Measurements from ENCODE around the gene CMSS1.

CMSS1 gene

DNA sequence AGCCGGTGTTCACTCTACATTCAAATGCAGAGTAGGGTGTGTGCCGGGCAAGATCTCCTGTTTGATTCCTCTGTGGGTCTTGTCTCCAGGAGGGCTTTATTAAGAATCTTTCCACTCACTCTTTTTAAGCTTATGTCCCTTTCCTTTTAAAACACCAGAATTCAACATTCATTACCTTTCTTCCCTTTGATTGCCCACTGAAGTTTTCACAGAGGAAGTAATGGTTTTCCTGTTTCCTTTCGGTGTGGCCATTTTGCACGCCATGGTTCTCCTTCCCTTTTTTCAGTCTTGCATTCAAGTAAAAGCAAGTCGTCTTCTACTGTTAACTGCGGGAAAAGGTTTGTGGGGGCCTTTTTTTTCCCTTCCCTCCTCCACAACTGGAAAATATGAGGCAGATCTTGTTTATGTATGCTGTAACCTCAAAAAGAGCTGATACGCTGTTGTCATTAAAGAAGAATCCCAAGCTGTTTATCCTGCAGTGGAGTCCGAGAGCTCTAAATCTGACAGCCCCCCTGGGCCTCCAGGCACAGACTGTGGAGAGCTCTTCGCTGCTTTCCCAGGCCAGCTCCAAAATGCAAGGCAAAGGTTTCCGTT, 256.1 kb downstream of the CMSS1 start:
- TF ChIP-seq FOXP2 (optimal IDR thresholded peaks at IDR 0.05; ENCODE audit: borderline replicate concordance, extremely low read depth, extremely low read length, insufficient read depth) (no peak), POLR2AphosphoS5 (IDR thresholded peaks at IDR 0.05; ENCODE audit: low read depth, low read length) (no peak)

- TF ChIP-seq SIN3A (IDR thresholded peaks at IDR 0.05; ENCODE audit: borderline replicate concordance, insufficient read depth, low read length) = no peak
- TF ChIP-seq POLR2AphosphoS5 (IDR thresholded peaks at IDR 0.05; ENCODE audit: low read depth, low read length) = no peak
- no peak for TF ChIP-seq TAF1 (IDR thresholded peaks at IDR 0.05; ENCODE audit: borderline replicate concordance, insufficient read depth, low read length)
- no peak for TF ChIP-seq REST (IDR thresholded peaks at IDR 0.05; ENCODE audit: insufficient read depth in 1 of 2, low read depth in 2 of 2, low read length in 2 of 2)
- no peak for TF ChIP-seq FOXP2 (optimal IDR thresholded peaks at IDR 0.05; ENCODE audit: borderline replicate concordance, extremely low read depth, extremely low read length, insufficient read depth)
These were observed 257.5 kb downstream of the CMSS1 start for GRCh38 chr3:100075196-100075595.

DNA sequence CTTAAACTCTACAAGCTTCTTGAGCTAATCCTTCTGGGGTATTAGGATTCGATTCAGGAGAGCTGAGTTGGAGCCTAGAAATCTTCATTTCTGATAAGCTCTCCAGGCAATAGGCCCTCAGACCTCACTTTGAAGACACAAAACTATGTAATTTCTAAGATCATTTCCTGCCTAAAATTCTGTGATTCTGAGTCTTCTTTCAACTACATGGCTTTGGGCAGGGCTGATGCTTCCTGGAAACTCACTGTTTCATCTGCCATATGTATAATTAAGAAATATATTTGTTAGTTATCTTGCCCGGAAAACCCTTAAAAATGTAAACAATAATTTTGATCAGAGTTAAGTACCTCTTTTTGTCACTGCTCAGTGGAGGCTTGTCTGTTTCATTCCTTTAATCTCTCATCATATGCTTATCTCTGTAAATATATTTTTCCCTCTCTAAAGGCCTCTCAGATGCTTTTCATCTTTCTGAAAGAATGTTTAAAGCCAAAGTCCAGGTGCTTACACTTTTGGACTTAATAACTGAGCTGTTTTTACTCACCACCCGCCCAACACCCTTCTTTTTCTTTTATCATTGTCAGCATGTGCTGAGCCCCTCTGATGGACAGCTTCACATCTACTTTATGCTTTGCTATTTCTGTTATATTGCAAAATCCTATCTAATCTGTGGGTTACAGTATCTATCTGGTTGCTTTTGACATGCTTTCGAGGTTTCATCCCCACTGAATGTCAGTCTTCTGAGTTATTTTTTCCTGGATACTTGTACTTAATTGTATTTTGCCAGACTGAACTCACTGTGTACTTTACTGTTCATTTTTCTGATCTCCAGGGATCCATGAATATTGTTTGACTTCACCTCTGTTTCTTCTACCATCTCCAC, 258.4 kb downstream of the CMSS1 start:
- TF ChIP-seq POLR2AphosphoS5 (IDR thresholded peaks at IDR 0.05; ENCODE audit: low read depth, low read length) (no peak), TAF1 (IDR thresholded peaks at IDR 0.05; ENCODE audit: borderline replicate concordance, insufficient read depth, low read length) (no peak), SIN3A (IDR thresholded peaks at IDR 0.05; ENCODE audit: borderline replicate concordance, insufficient read depth, low read length) (no peak), FOXP2 (optimal IDR thresholded peaks at IDR 0.05; ENCODE audit: borderline replicate concordance, extremely low read depth, extremely low read length, insufficient read depth) (no peak), REST (IDR thresholded peaks at IDR 0.05; ENCODE audit: insufficient read depth in 1 of 2, low read depth in 2 of 2, low read length in 2 of 2) (no peak)

DNA sequence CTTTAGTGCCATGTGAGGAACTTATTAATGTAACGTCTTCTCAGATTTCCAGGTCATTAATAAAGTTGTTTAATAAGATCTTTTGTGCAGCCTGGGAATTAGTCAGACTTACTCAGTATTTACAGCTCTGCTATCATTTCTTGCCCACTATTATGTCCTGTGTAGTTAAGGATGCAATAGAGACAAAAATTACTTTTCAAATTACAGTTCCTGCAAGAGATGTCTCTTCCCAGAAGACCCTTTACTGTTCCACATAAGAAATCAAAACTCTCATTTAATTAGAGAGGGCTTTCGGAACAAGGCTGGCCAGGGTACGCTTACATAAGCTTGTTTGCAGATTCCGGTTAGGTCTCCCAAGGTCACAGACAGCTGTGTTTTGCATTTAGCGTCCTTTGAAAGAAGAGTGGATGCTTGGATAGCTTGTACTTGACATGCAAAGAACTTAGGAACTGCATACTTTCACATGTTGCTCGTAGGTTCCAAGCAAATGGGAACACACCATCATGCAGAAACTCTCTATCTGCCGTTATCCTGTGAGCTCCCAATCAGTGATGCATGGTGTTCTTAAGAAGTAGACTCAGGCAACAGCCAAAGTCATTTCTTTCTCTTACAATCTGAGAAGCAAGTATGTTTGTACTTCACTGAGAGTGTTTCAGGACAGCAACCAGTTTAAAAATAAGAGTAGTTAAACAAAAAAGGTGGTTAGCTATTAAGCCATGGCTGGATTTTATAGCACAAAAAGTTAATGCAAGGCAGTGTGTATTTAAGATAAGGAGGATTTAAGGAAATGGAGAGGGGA, 259.3 kb downstream of the CMSS1 start:
- no peak for TF ChIP-seq REST (IDR thresholded peaks at IDR 0.05; ENCODE audit: insufficient read depth in 1 of 2, low read depth in 2 of 2, low read length in 2 of 2)
- no peak for TF ChIP-seq POLR2AphosphoS5 (IDR thresholded peaks at IDR 0.05; ENCODE audit: low read depth, low read length)
- TF ChIP-seq SIN3A (IDR thresholded peaks at IDR 0.05; ENCODE audit: borderline replicate concordance, insufficient read depth, low read length) = no peak
- TF ChIP-seq TAF1 (IDR thresholded peaks at IDR 0.05; ENCODE audit: borderline replicate concordance, insufficient read depth, low read length) = no peak
- no peak for TF ChIP-seq FOXP2 (optimal IDR thresholded peaks at IDR 0.05; ENCODE audit: borderline replicate concordance, extremely low read depth, extremely low read length, insufficient read depth)

DNA sequence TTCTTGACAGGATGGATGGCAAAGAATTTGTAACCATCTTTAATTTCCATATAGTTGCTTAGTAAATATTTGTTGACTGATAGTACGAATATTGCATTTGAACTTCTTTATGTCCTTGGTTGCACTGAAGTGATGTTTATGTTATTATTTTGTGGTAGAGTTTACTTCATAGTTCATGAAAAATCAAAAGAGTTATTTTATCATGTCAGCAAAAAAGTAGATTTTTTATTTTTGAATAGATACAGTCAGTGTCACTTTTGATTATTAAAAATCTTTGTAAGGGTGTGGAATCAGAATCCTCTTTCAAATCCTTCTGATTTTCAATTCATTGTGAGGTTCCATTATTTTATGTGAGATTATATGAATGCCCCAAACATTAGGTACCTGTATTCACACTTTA, 261.7 kb downstream of the CMSS1 start:
- TF ChIP-seq TAF1 (IDR thresholded peaks at IDR 0.05; ENCODE audit: borderline replicate concordance, insufficient read depth, low read length) (no peak), SIN3A (IDR thresholded peaks at IDR 0.05; ENCODE audit: borderline replicate concordance, insufficient read depth, low read length) (no peak), REST (IDR thresholded peaks at IDR 0.05; ENCODE audit: insufficient read depth in 1 of 2, low read depth in 2 of 2, low read length in 2 of 2) (no peak), FOXP2 (optimal IDR thresholded peaks at IDR 0.05; ENCODE audit: borderline replicate concordance, extremely low read depth, extremely low read length, insufficient read depth) (no peak), POLR2AphosphoS5 (IDR thresholded peaks at IDR 0.05; ENCODE audit: low read depth, low read length) (no peak)
